Memory B cell (primary cell): ENCODE measurements around the gene FAM120AOS.

ENCODE experiments used
- ATAC-seq: fragments of 150-1000 bp; cut with Tn5 transposase; 2 replicates; pipeline ENCODE4 v1.10.0; 2021; ENCODE audit warnings: low read depth, mild to moderate bottlenecking, moderate library complexity
- DNase-seq, 2 donors: peaks; one replicate each; pipeline ENCODE4 v3.0.0; 2022; ENCODE audit warnings: low spot score in 2 of 2
- H3K27ac Mint-ChIP-seq: one replicate; pipeline ENCODE4 v1.8.0; 2022; ENCODE audit warnings: mild to moderate bottlenecking, moderate library complexity, mixed read lengths
- H3K27me3 Mint-ChIP-seq: one replicate; pipeline ENCODE4 v1.8.0; 2022; ENCODE audit warnings: mixed read lengths
- H3K36me3 Mint-ChIP-seq: one replicate; pipeline ENCODE4 v1.8.0; 2022; ENCODE audit warnings: mild to moderate bottlenecking, mixed read lengths
- H3K4me1 Mint-ChIP-seq: one replicate; pipeline ENCODE4 v1.8.0; 2022; ENCODE audit warnings: mixed read lengths
- H3K4me3 Mint-ChIP-seq: one replicate; pipeline ENCODE4 v1.8.0; 2022; ENCODE audit warnings: mild to moderate bottlenecking, moderate library complexity, mixed read lengths
- H3K9me3 Mint-ChIP-seq: one replicate; pipeline ENCODE4 v1.8.0; 2022; ENCODE audit warnings: mixed read lengths

The FAM120AOS gene

GRCh38 chr9:93476924-93477323 is 23.5 kb upstream of the FAM120AOS start:
- Mint-ChIP-seq H3K27ac (peak overlapping the region; percentile 59), H3K27me3 (no peaks in the 10 kb centered on the region), H3K4me1 (peaks cover 21% of the 10 kb centered on the region), H3K36me3 (peaks cover 28% of the 10 kb centered on the region), H3K4me3 (no peak overlapping the region), H3K9me3 (no peaks in the 10 kb centered on the region)
- DNase-seq: no peak
- no peak for ATAC-seq

- H3K27me3 Mint-ChIP-seq: no peaks in the 10 kb centered on the region
- H3K9me3 Mint-ChIP-seq: no peaks in the 10 kb centered on the region
- H3K4me1 Mint-ChIP-seq: peaks cover 18% of the 10 kb centered on the region
- H3K36me3 Mint-ChIP-seq: peaks cover 29% of the 10 kb centered on the region
- no peak overlapping the region for H3K4me3 Mint-ChIP-seq
- no peak for ATAC-seq
- no peak for DNase-seq
- H3K27ac Mint-ChIP-seq: no peak overlapping the region
Measured at GRCh38 chr9:93475856-93476255, 22.5 kb upstream of the FAM120AOS start.

DNA sequence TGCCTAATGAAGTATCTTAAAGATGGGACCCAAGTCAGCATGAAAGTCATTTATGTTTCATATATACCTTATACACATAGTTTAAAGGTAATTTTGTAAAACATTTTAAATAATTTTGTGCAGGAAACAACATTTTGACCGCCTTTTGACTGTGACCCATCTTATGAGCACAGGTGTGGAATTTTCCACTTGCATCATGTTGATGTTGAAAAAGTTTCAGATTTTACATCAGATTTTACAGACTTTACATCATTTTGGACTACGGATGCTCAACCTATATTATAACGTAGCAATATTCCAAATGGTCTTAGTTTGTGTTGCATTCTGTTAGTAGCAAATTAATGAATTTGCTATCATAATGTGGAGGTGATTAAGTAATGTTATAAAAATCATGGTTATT is 21.7 kb upstream of the FAM120AOS start:
- H3K27ac Mint-ChIP-seq: no peak overlapping the region
- H3K36me3 Mint-ChIP-seq: peaks cover 25% of the 10 kb centered on the region

GRCh38 chr9:93473411-93473810 is 20.0 kb upstream of the FAM120AOS start:
- H3K36me3 Mint-ChIP-seq: peaks cover 22% of the 10 kb centered on the region
- H3K9me3 Mint-ChIP-seq: no peaks in the 10 kb centered on the region
- no peak overlapping the region for H3K4me3 Mint-ChIP-seq
- DNase-seq: no peak
- no peak overlapping the region for H3K27ac Mint-ChIP-seq
- no peaks in the 10 kb centered on the region for H3K27me3 Mint-ChIP-seq
- ATAC-seq: no peak
- H3K4me1 Mint-ChIP-seq: peaks cover 19% of the 10 kb centered on the region

More for the DNA sequence above, 21.7 kb upstream of the FAM120AOS start:
- ATAC-seq: no peak
- no peak for DNase-seq
- Mint-ChIP-seq H3K9me3 (no peaks in the 10 kb centered on the region), H3K4me3 (no peak overlapping the region), H3K27me3 (no peaks in the 10 kb centered on the region), H3K4me1 (peaks cover 17% of the 10 kb centered on the region)

GRCh38 chr9:93471124-93471523 is 17.7 kb upstream of the FAM120AOS start:
- Mint-ChIP-seq H3K4me3 (no peak overlapping the region), H3K9me3 (no peaks in the 10 kb centered on the region), H3K4me1 (peaks cover 28% of the 10 kb centered on the region), H3K36me3 (peaks cover 14% of the 10 kb centered on the region), H3K27me3 (no peaks in the 10 kb centered on the region), H3K27ac (no peak overlapping the region)
- no peak for ATAC-seq
- no peak for DNase-seq

DNA sequence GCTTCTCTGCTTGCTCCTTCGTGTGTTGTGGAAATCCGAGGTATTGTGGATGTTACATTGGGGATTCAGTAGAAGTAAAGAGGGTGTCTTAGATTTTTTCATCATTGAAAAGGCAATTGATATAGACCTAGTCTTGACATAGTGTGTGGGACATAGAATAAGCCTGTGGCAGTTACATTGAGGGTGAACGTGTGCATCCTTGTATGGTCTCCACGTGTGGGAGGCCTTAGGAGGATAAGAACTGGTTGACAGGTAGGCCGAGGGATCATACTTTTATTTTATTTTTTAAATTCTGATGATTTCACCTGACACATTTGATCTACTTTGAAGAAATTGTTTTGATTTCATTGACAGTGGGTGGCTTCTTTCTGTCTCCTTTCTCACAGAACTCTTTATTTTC is 17.0 kb upstream of the FAM120AOS start:
- ATAC-seq (no peak), DNase-seq (no peak)
- H3K27me3 Mint-ChIP-seq: no peaks in the 10 kb centered on the region
- no peaks in the 10 kb centered on the region for H3K9me3 Mint-ChIP-seq
- peaks cover 13% of the 10 kb centered on the region for H3K36me3 Mint-ChIP-seq
- no peak overlapping the region for H3K4me3 Mint-ChIP-seq
- H3K27ac Mint-ChIP-seq: no peak overlapping the region
- peaks cover 32% of the 10 kb centered on the region for H3K4me1 Mint-ChIP-seq

GRCh38 chr9:93468763-93469456 is 15.5 kb upstream of the FAM120AOS start:
- ATAC-seq (no peak), DNase-seq (no peak)
- Mint-ChIP-seq H3K27ac (peak overlapping the region; percentile 74), H3K9me3 (no peaks in the 10 kb centered on the region), H3K27me3 (no peaks in the 10 kb centered on the region), H3K4me3 (no peak overlapping the region), H3K36me3 (peaks cover 10% of the 10 kb centered on the region), H3K4me1 (peaks cover 41% of the 10 kb centered on the region)

- Mint-ChIP-seq H3K27ac (peak overlapping the region; percentile 94), H3K4me1 (peaks cover 49% of the 10 kb centered on the region)
Measured at GRCh38 chr9:93467462-93467861, 14.1 kb upstream of the FAM120AOS start.

DNA sequence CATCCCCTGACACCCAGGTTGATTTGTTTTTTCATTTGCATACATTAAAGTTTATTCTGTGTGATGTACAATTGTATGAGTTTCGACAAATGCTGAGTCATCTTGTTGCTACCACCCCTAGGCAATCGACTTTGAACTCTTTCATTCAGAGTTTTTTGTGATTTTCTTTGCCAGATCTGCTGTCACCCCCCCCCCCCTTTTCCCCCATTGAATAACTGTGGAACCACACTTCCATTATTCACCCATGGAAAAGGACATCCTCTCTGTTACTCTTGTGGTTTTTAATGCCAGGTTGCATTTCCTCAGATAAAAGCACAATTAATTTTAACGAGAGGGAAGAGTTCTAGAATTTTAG is 13.7 kb upstream of the FAM120AOS start:
- H3K27ac Mint-ChIP-seq: peak overlapping the region; percentile 94
- H3K27me3 Mint-ChIP-seq: no peaks in the 10 kb centered on the region
- peaks cover 50% of the 10 kb centered on the region for H3K4me1 Mint-ChIP-seq
- ATAC-seq (no peak), DNase-seq (no peak)
- H3K4me3 Mint-ChIP-seq: no peak overlapping the region
- peaks cover 7% of the 10 kb centered on the region for H3K36me3 Mint-ChIP-seq
- H3K9me3 Mint-ChIP-seq: no peaks in the 10 kb centered on the region

More at GRCh38 chr9:93467462-93467861, 14.1 kb upstream of the FAM120AOS start:
- DNase-seq (no peak), ATAC-seq (no peak)
- Mint-ChIP-seq H3K36me3 (peaks cover 10% of the 10 kb centered on the region), H3K9me3 (no peaks in the 10 kb centered on the region), H3K27me3 (no peaks in the 10 kb centered on the region), H3K4me3 (no peak overlapping the region)

DNA sequence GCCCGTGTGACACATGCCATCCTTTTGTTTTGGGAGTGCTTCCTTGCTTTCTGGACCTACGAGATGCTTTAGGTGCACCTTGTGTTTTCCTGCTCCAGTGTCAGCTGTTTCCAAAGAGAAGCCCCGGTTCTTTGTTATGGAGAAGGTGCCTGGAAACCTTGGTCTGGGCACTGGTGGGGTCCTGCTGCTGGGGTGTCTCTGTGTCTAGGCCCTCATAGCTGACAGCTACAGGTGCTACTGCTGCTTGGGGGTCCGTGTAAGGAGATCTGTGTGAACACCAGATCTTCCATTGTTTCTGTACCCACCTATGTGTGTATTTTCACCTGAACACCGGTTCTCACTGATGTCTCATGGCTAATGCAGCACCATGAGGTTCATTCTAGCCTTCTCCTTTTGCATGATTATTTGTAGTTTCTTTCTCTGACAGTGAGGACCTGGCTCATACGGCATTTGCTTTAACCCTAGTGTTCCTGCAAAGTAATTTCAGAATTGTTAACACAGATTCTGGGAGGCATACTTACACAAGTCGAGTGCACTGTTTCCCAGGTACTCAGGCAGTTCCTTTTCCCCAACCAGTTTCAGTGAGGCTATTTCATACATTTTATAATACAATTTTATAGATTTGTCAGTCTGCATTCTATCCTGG is 13.2 kb upstream of the FAM120AOS start:
- no peaks in the 10 kb centered on the region for H3K27me3 Mint-ChIP-seq
- no peaks in the 10 kb centered on the region for H3K9me3 Mint-ChIP-seq
- no peak overlapping the region for H3K4me3 Mint-ChIP-seq
- H3K4me1 Mint-ChIP-seq: peaks cover 50% of the 10 kb centered on the region
- no peak for ATAC-seq
- DNase-seq: no peak
- peak overlapping the region; percentile 94 for H3K27ac Mint-ChIP-seq
- peaks cover 7% of the 10 kb centered on the region for H3K36me3 Mint-ChIP-seq

DNA sequence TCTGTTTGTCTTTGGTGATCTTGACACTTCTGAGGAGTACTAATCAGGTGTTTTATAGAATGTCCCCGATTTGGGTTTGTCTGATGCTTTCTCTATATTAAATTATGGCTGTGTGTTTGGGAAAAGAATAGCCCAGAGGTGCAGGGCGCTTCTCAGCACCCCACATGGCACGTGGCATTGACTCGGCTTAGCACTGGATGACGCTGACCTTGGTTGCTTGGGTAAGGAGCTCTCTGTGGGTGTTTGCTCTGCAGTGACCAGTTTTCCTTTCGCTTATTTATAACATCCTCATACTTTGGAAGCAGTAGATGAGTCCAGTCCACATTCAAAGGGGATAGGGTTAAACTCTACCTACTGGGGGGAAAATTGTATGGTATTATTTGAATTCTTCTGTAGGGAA is 12.5 kb upstream of the FAM120AOS start:
- Mint-ChIP-seq H3K4me3 (no peak overlapping the region), H3K4me1 (peaks cover 54% of the 10 kb centered on the region), H3K27me3 (no peaks in the 10 kb centered on the region), H3K9me3 (no peaks in the 10 kb centered on the region), H3K27ac (peak overlapping the region; percentile 94), H3K36me3 (peaks cover 3% of the 10 kb centered on the region)
- ATAC-seq: no peak
- DNase-seq: no peak

- H3K27ac Mint-ChIP-seq: peak overlapping the region; percentile 94
- H3K9me3 Mint-ChIP-seq: no peaks in the 10 kb centered on the region
- no peak for DNase-seq
- H3K4me1 Mint-ChIP-seq: peaks cover 55% of the 10 kb centered on the region
- H3K4me3 Mint-ChIP-seq: peak overlapping the region; percentile 48
- H3K36me3 Mint-ChIP-seq: peaks cover 3% of the 10 kb centered on the region
- ATAC-seq: no peak
- no peaks in the 10 kb centered on the region for H3K27me3 Mint-ChIP-seq
Measured at GRCh38 chr9:93464876-93465275, 11.5 kb upstream of the FAM120AOS start.

DNA sequence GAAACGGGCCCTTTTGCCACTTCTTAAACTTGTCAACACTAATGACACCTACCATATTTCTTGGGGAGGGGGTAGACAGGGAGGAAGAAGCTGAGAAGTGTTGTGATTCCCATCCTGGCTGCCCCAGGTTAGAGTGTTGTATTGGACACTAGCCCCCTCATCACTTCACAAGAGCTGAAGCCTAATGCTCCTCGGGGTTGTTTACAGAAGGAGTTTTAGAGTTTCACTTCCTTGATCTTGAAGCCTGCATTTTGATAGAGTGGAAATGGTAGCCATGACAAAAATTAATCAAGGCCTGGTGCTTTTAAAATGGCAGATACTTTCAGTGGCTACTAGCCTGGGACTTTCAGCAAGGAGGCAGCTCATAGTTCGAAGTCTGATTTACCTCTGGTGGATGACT is 11.0 kb upstream of the FAM120AOS start:
- Mint-ChIP-seq H3K4me1 (peaks cover 55% of the 10 kb centered on the region), H3K27ac (peak overlapping the region; percentile 94), H3K36me3 (peaks cover 3% of the 10 kb centered on the region), H3K27me3 (no peaks in the 10 kb centered on the region), H3K9me3 (no peaks in the 10 kb centered on the region), H3K4me3 (peak overlapping the region; percentile 48)
- DNase-seq: peak; percentile 40 to 45
- ATAC-seq: peak; percentile 91

GRCh38 chr9:93463638-93464248 is 10.4 kb upstream of the FAM120AOS start:
- no peak for DNase-seq

More at GRCh38 chr9:93463638-93464248, 10.4 kb upstream of the FAM120AOS start:
- Mint-ChIP-seq H3K9me3 (no peaks in the 10 kb centered on the region), H3K4me3 (peak overlapping the region; percentile 41), H3K4me1 (peaks cover 54% of the 10 kb centered on the region), H3K27ac (peak overlapping the region; percentile 94), H3K27me3 (no peaks in the 10 kb centered on the region), H3K36me3 (peaks cover 6% of the 10 kb centered on the region)
- ATAC-seq: peak; percentile 40
